ENCODE data around the gene MIEN1. TPM values are rescaled to one million over a fixed set of nuclear protein-coding genes. Genes with fewer than 3 reads are reported as not detected.

MIEN1 gene
- total RNA-seq, 4 donors from 2014 or later: 43.6 to 54.1 (median 52.1) TPM

- H3K27ac ChIP-seq: no peak overlapping the region
- DNase-seq (ENCODE audit: low spot score in 2 of 2): no peak
- 87% methylated on average over 5 of the region's 5 CpGs for WGBS
Observed at GRCh38 chr17:39759204-39759603, 28.9 kb upstream of the MIEN1 start.

DNA sequence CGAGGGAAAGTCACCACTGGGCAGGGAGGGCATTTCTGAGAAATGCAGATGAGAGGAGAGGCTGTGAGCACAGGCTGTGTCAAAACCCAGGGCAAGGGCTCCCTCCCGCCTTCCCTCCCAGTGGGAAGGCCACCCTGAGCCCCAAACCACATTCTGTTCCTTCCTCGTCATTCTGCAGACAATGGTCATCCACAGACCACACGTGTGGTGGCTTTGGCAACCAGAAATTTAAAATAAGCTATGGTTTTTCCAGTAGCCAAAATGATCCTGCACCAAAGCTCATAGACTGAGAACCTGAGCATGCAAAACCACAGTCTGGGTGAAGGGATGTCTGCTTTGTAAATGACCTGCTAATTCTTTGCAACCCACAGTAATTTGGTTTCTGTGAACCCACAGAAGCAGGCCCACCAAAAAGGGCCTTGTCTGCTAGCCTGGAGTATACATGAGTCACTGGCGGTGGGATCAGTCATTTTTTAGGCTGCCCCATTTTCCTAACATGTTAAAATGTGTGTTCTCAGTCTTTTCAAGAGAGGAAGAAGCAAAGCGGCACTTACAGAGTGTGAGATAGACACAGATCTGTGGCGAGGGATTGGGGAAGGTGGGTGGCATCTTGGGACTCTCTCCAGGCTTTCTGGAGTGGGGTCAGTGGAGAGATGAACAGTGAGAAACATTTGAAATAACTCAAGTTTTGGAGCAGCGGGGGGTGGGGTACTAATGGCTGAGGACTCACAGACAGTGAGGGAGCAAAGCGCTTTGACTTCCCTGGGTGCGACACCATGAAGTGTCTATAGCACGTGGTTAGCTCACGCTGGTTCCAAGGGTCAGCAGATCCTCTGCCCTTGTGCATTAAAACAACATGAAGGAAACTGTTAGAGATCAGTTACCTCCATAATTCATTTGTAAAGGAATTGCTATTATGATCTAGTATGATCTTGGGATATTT is 27.9 kb upstream of the MIEN1 start:
- H3K4me3 ChIP-seq: no peak overlapping the region
- TF ChIP-seq POLR2AphosphoS5 (IDR thresholded peaks at IDR 0.05) (no peak), EP300 (IDR thresholded peaks at IDR 0.05) (no peak), POLR2A (IDR thresholded peaks at IDR 0.05) (no peak), CTCF (IDR thresholded peaks at IDR 0.05) (no peak)
- DNase-seq (ENCODE audit: low spot score in 2 of 2): no peak
- H3K4me1 ChIP-seq: peaks cover 19% of the 10 kb centered on the region
- no peaks in the 10 kb centered on the region for H3K36me3 ChIP-seq
- no peaks in the 10 kb centered on the region for H3K9me3 ChIP-seq
- H3K27me3 ChIP-seq: peaks cover 6% of the 10 kb centered on the region
- no peak overlapping the region for H3K27ac ChIP-seq
- 74% methylated on average over 12 of the region's 12 CpGs for WGBS

More at GRCh38 chr17:39759204-39759603, 28.9 kb upstream of the MIEN1 start:
- Histone ChIP-seq H3K9me3 (no peaks in the 10 kb centered on the region), H3K27me3 (peaks cover 12% of the 10 kb centered on the region), H3K4me1 (peaks cover 11% of the 10 kb centered on the region), H3K36me3 (no peaks in the 10 kb centered on the region), H3K4me3 (no peak overlapping the region)
- TF ChIP-seq POLR2AphosphoS5 (IDR thresholded peaks at IDR 0.05) (no peak), EP300 (IDR thresholded peaks at IDR 0.05) (no peak), CTCF (IDR thresholded peaks at IDR 0.05) (no peak), POLR2A (IDR thresholded peaks at IDR 0.05) (no peak)

DNA sequence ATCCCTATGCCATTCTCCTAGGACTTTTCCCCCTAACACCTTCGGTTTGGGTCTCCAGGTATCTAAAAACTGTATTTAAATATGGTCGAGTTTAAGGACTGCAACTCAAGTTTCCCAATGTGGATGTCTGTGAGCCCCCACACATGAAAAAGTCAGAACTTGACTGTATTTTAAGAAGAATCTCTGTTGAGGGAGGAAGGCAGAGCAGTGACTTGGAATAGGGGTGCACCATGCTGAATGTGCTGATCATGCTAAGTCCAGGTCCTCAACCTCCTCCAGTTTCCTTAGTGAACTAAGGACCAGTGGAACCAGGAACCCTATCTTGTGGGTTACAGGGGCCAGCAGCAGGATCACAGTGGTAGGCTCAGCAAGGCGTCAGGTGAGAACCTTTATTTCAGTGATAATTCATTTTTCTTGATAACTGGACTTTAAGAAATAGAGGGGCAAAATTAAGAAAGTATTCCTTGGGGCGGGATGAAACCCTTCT is 26.9 kb upstream of the MIEN1 start:
- Histone ChIP-seq H3K9me3 (no peaks in the 10 kb centered on the region), H3K4me1 (peaks cover 24% of the 10 kb centered on the region), H3K4me3 (no peak overlapping the region), H3K27ac (no peak overlapping the region), H3K36me3 (no peaks in the 10 kb centered on the region), H3K27me3 (peaks cover 6% of the 10 kb centered on the region)
- TF ChIP-seq POLR2A (IDR thresholded peaks at IDR 0.05): no peak
- TF ChIP-seq CTCF (IDR thresholded peaks at IDR 0.05): no peak
- no peak for TF ChIP-seq POLR2AphosphoS5 (IDR thresholded peaks at IDR 0.05)
- no peak for DNase-seq (ENCODE audit: low spot score in 2 of 2)
- WGBS: 90% methylated on average over 4 of the region's 4 CpGs

GRCh38 chr17:39756380-39757079 is 26.2 kb upstream of the MIEN1 start:
- DNase-seq (ENCODE audit: low spot score in 2 of 2): no peak
- Histone ChIP-seq H3K4me1 (peaks cover 24% of the 10 kb centered on the region), H3K4me3 (no peak overlapping the region), H3K27ac (no peak overlapping the region), H3K36me3 (no peaks in the 10 kb centered on the region), H3K9me3 (no peaks in the 10 kb centered on the region), H3K27me3 (peaks cover 6% of the 10 kb centered on the region)
- TF ChIP-seq POLR2A (IDR thresholded peaks at IDR 0.05) (no peak), POLR2AphosphoS5 (IDR thresholded peaks at IDR 0.05) (no peak), CTCF (IDR thresholded peaks at IDR 0.05) (no peak), EP300 (IDR thresholded peaks at IDR 0.05) (no peak)
- WGBS: 64% methylated on average over 7 of the region's 7 CpGs
